Mesothelial cell of epicardium (in vitro differentiated cells): Measurements from ENCODE around the gene APP. TPM values are rescaled to one million over a fixed set of nuclear protein-coding genes. Genes with fewer than 3 reads are reported as not detected.
A peak's percentile ranks its signal among the peaks of the same experiment; 100 is the strongest.

Experiments used
- DNase-seq, 2 experiments: peaks; one replicate each; pipeline ENCODE4 v3.0.0; 2021; ENCODE audit warnings: low spot score in 2 of 2; ENCODE audit not compliant: unreplicated experiment in 2 of 2
- H3K27ac Mint-ChIP-seq: 2 replicates; pipeline ENCODE4 v1.8.0; 2021; ENCODE audit warnings: mixed read lengths
- H3K27me3 Mint-ChIP-seq: 2 replicates; pipeline ENCODE4 v1.8.0; 2021; ENCODE audit warnings: low read depth, mixed read lengths
- H3K36me3 Mint-ChIP-seq: 2 replicates; pipeline ENCODE4 v1.8.0; 2021; ENCODE audit warnings: mixed read lengths
- H3K4me1 Mint-ChIP-seq: 2 replicates; pipeline ENCODE4 v1.8.0; 2021; ENCODE audit warnings: mixed read lengths
- H3K4me3 Mint-ChIP-seq: 2 replicates; pipeline ENCODE4 v1.8.0; 2021; ENCODE audit warnings: mild to moderate bottlenecking, moderate library complexity, mixed read lengths
- H3K9me3 Mint-ChIP-seq: 2 replicates; pipeline ENCODE4 v1.8.0; 2021; ENCODE audit warnings: mixed read lengths
- CTCF ChIP-seq: fragments of 200-600 bp; sonication (generic); IDR thresholded peaks from one replicate; pipeline ENCODE4 v1.5.0; 2021; ENCODE audit warnings: antibody characterized with exemption; ENCODE audit not compliant: unreplicated experiment
- total RNA-seq: library from RNA; stranded (reverse); gene quantifications from 3 replicates; pipeline ENCODE4 v1.2.1, GENCODE V29; 2021

APP gene
- total RNA-seq, 1 donor from 2014 or later: 495 TPM

- peaks cover 2% of the 10 kb centered on the region for H3K27me3 Mint-ChIP-seq
- no peaks in the 10 kb centered on the region for H3K9me3 Mint-ChIP-seq
- H3K36me3 Mint-ChIP-seq: no peaks in the 10 kb centered on the region
- DNase-seq: peak; percentile 36 to 64
- no peak for TF ChIP-seq CTCF
- peak overlapping the region; percentile 90 for H3K4me3 Mint-ChIP-seq
- peaks cover 46% of the 10 kb centered on the region for H3K4me1 Mint-ChIP-seq
- peak overlapping the region; percentile 95 for H3K27ac Mint-ChIP-seq
These were observed 729 bp downstream of the APP start for GRCh38 chr21:26169611-26170470.

- Mint-ChIP-seq H3K27me3 (peaks cover 2% of the 10 kb centered on the region), H3K27ac (peak overlapping the region; percentile 95), H3K4me3 (peak overlapping the region; percentile 90), H3K36me3 (no peaks in the 10 kb centered on the region), H3K9me3 (no peaks in the 10 kb centered on the region), H3K4me1 (peaks cover 48% of the 10 kb centered on the region)
- DNase-seq: peak in 1 of 2 experiments; percentile 56
- TF ChIP-seq CTCF: peak; percentile 33
These were observed 1.4 kb downstream of the APP start for GRCh38 chr21:26169061-26169610.

GRCh38 chr21:26168371-26168770 lies 2.2 kb downstream of the APP start:
- Mint-ChIP-seq H3K27me3 (peaks cover 2% of the 10 kb centered on the region), H3K4me3 (peak overlapping the region; percentile 90), H3K4me1 (peaks cover 50% of the 10 kb centered on the region), H3K27ac (peak overlapping the region; percentile 57), H3K9me3 (no peaks in the 10 kb centered on the region), H3K36me3 (no peaks in the 10 kb centered on the region)
- no peak for DNase-seq
- TF ChIP-seq CTCF: no peak

GRCh38 chr21:26167593-26167992 lies 3.0 kb downstream of the APP start:
- Mint-ChIP-seq H3K4me3 (peak overlapping the region; percentile 90), H3K4me1 (peaks cover 52% of the 10 kb centered on the region), H3K9me3 (no peaks in the 10 kb centered on the region), H3K27me3 (peaks cover 2% of the 10 kb centered on the region), H3K27ac (peak overlapping the region; percentile 80), H3K36me3 (no peaks in the 10 kb centered on the region)
- no peak for TF ChIP-seq CTCF
- DNase-seq: no peak

GRCh38 chr21:26165331-26165730 lies 5.2 kb downstream of the APP start:
- no peak overlapping the region for H3K4me3 Mint-ChIP-seq
- H3K27me3 Mint-ChIP-seq: no peaks in the 10 kb centered on the region
- no peak for TF ChIP-seq CTCF
- H3K4me1 Mint-ChIP-seq: peaks cover 48% of the 10 kb centered on the region
- no peaks in the 10 kb centered on the region for H3K9me3 Mint-ChIP-seq
- H3K36me3 Mint-ChIP-seq: no peaks in the 10 kb centered on the region
- H3K27ac Mint-ChIP-seq: peak overlapping the region; percentile 2
- DNase-seq: no peak
